HFF-Myc (cell line): ENCODE data around the gene AP5B1.

ENCODE experiments used
- DNase-seq: peaks from one replicate; pipeline ENCODE4 v3.0.0-alpha.2; 2011; ENCODE audit warnings: low read depth; ENCODE audit errors: extremely low read depth
- H3K4me3 ChIP-seq: replicated peaks from 2 replicates; pipeline ENCODE4 v1.5.1; 2011; ENCODE audit warnings: low read depth, mild to moderate bottlenecking, control low read depth, low read length
- TF ChIP-seq, protein P1 (sequence below): IDR thresholded peaks from 2 replicates; pipeline ENCODE4 v1.5.1; 2012; ENCODE audit warnings: mild to moderate bottlenecking, low read depth, low read length, control low read depth; ENCODE audit errors: missing control alignments

Gene AP5B1

DNA sequence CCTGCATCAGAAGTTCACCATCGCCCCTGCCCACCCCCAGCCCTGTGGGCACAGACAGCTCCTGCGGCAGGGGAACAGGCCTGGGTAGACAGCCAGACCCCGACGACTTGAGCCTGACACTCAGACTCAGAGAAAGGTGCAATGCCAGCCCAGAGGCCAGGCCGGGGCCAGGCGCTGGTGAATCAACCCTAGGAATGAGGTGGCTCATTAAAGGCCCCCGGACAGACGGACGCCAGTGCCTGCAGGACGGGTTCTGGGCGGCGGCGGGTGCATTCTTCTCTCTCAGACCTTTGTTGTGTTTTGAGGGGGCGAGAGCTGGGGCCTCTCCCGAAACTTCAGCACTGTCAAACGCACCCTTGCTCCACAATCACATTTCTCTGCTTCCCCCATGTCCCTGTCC lies 11.7 kb upstream of the AP5B1 start:
- TF ChIP-seq, protein P1, sequence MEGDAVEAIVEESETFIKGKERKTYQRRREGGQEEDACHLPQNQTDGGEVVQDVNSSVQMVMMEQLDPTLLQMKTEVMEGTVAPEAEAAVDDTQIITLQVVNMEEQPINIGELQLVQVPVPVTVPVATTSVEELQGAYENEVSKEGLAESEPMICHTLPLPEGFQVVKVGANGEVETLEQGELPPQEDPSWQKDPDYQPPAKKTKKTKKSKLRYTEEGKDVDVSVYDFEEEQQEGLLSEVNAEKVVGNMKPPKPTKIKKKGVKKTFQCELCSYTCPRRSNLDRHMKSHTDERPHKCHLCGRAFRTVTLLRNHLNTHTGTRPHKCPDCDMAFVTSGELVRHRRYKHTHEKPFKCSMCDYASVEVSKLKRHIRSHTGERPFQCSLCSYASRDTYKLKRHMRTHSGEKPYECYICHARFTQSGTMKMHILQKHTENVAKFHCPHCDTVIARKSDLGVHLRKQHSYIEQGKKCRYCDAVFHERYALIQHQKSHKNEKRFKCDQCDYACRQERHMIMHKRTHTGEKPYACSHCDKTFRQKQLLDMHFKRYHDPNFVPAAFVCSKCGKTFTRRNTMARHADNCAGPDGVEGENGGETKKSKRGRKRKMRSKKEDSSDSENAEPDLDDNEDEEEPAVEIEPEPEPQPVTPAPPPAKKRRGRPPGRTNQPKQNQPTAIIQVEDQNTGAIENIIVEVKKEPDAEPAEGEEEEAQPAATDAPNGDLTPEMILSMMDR, result no peak
- DNase-seq, result no peak
- no peak overlapping the region for H3K4me3 ChIP-seq

GRCh38 chr11:65791719-65792213 lies 11.0 kb upstream of the AP5B1 start:
- no peak overlapping the region for H3K4me3 ChIP-seq
- TF ChIP-seq, protein P1, result no peak
- DNase-seq, result peak; percentile 41

- TF ChIP-seq, protein P1, result no peak
- DNase-seq, result no peak
- no peak overlapping the region for H3K4me3 ChIP-seq
These were observed 10.3 kb upstream of the AP5B1 start for GRCh38 chr11:65790902-65791650.

GRCh38 chr11:65790104-65790901 lies 9.5 kb upstream of the AP5B1 start:
- H3K4me3 ChIP-seq, result no peak overlapping the region
- DNase-seq, result no peak
- TF ChIP-seq, protein P1, result no peak

DNA sequence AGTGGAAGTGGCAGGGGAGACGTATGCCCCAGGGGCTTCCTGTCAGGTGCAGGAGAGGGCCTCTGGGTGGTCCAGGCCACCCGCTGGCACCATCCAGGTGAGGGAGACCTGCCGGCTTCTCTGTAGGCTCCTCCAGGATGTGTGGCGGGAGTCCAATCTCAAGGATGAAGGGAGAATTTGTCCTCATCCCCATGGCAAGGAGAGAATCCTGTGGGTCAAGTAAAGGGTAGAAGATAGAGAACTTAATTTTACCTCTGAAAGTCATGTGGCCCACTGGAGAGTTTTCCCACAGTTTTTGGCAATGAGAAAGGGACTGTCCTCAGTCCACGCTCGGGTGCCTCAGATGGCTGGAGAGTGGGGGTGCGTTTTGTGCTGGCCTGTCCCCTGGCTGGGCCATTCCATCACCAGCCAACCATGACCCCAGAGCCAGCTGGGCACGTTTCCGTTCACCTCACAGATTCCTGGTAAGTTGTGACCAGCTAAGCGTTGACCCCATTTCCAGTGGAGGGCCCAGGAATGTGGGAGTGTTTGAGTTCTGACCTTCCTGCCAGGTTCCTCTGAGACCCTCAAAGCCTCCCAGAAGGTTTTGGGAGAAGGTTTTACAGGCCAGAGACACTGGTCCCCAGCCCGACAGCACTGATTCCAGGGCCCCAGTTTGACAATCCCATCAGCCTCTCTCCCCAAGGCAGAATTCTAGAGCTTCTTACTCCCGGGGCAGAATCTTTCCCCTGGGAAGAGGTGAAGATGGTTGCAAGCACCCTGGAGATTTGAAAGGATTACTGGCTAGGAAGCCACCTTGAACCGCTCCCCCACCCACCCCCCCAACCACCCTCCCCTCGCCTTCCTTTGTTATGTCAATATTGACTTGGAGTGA lies 8.7 kb upstream of the AP5B1 start:
- DNase-seq, result no peak
- no peak overlapping the region for H3K4me3 ChIP-seq
- TF ChIP-seq, protein P1, result no peak

DNA sequence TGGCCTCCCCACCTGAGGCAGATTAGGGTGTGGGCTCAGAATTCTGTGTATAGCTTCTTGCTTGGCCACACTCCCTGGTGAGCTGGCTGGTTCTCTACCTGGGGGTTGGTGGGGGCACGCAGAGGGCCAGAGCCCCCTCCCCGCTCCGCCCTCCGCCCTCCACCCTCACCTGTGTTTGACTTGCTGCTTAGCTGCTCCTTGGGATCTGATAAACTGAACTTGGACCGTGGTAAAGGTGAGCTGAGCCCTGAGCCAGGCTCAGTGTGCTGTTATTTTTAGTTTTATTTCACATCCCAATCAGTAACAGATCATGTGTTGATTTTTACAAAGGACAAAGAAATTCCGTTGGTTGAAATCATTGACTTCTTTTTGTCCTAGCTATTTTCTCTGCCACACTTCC lies 8.0 kb upstream of the AP5B1 start:
- H3K4me3 ChIP-seq, result no peak overlapping the region
- DNase-seq, result no peak
- TF ChIP-seq, protein P1, result no peak
